ENCODE measurements around the gene KATNAL1. TPM values are rescaled to one million over a fixed set of nuclear protein-coding genes. Genes with fewer than 3 reads are reported as not detected.
A peak's percentile ranks its signal among the peaks of the same experiment; 100 is the strongest.

KATNAL1 gene
- total RNA-seq, 1 donor: 15.9 TPM

GRCh38 chr13:30312904-30313303 lies 5.6 kb upstream of the KATNAL1 start:
- H2AFZ ChIP-seq (ENCODE audit: low read length): no peak overlapping the region

GRCh38 chr13:30308548-30308947 lies 1.2 kb upstream of the KATNAL1 start:
- Histone ChIP-seq H3K27me3 (ENCODE audit: insufficient read depth, low read length) (no peaks in the 10 kb centered on the region), H3K4me2 (ENCODE audit: insufficient read depth, low read length) (no peak overlapping the region), H3K4me1 (ENCODE audit: insufficient read depth, low read length) (peaks cover 20% of the 10 kb centered on the region), H3K79me2 (ENCODE audit: insufficient read depth, low read length) (peaks cover 32% of the 10 kb centered on the region), H4K20me1 (ENCODE audit: insufficient read depth, low read length) (no peaks in the 10 kb centered on the region), H3K4me3 (ENCODE audit: insufficient read depth, low read length) (no peak overlapping the region), H3K9me3 (ENCODE audit: low read depth, low read length) (no peaks in the 10 kb centered on the region), H2AFZ (ENCODE audit: low read length) (no peak overlapping the region), H3K36me3 (ENCODE audit: insufficient read depth, low read length) (no peaks in the 10 kb centered on the region), H3K27ac (ENCODE audit: low read depth, low read length) (no peak overlapping the region)
- TF ChIP-seq CTCF (IDR thresholded peaks at IDR 0.05; ENCODE audit: extremely low read depth, low read depth, low read length): no peak
- DNase-seq (ENCODE audit: insufficient read length, low spot score, missing footprints): no peak

More at GRCh38 chr13:30312904-30313303, 5.6 kb upstream of the KATNAL1 start:
- H3K36me3 ChIP-seq (ENCODE audit: insufficient read depth, low read length): no peaks in the 10 kb centered on the region
- no peak overlapping the region for H3K27ac ChIP-seq (ENCODE audit: low read depth, low read length)
- H3K4me3 ChIP-seq (ENCODE audit: insufficient read depth, low read length): no peak overlapping the region
- H3K9me3 ChIP-seq (ENCODE audit: low read depth, low read length): no peaks in the 10 kb centered on the region
- H4K20me1 ChIP-seq (ENCODE audit: insufficient read depth, low read length): no peaks in the 10 kb centered on the region
- TF ChIP-seq CTCF (IDR thresholded peaks at IDR 0.05; ENCODE audit: extremely low read depth, low read depth, low read length): no peak
- peak; percentile 74 for DNase-seq (ENCODE audit: insufficient read length, low spot score, missing footprints)
- no peaks in the 10 kb centered on the region for H3K27me3 ChIP-seq (ENCODE audit: insufficient read depth, low read length)
- H3K79me2 ChIP-seq (ENCODE audit: insufficient read depth, low read length): no peaks in the 10 kb centered on the region
- no peak overlapping the region for H3K4me2 ChIP-seq (ENCODE audit: insufficient read depth, low read length)
- peaks cover 16% of the 10 kb centered on the region for H3K4me1 ChIP-seq (ENCODE audit: insufficient read depth, low read length)

GRCh38 chr13:30307971-30308290 lies 580 bp upstream of the KATNAL1 start:
- peak overlapping the region; percentile 31 for H3K27ac ChIP-seq (ENCODE audit: low read depth, low read length)

GRCh38 chr13:30306762-30307193 lies 573 bp downstream of the KATNAL1 start:
- DNase-seq (ENCODE audit: insufficient read length, low spot score, missing footprints): peak; percentile 96
- Histone ChIP-seq H3K27me3 (ENCODE audit: insufficient read depth, low read length) (no peaks in the 10 kb centered on the region), H4K20me1 (ENCODE audit: insufficient read depth, low read length) (no peaks in the 10 kb centered on the region), H3K27ac (ENCODE audit: low read depth, low read length) (peak overlapping the region; percentile 31), H2AFZ (ENCODE audit: low read length) (peak overlapping the region; percentile 91), H3K4me3 (ENCODE audit: insufficient read depth, low read length) (peak overlapping the region; percentile 78), H3K79me2 (ENCODE audit: insufficient read depth, low read length) (peaks cover 48% of the 10 kb centered on the region), H3K4me1 (ENCODE audit: insufficient read depth, low read length) (peaks cover 26% of the 10 kb centered on the region), H3K9me3 (ENCODE audit: low read depth, low read length) (no peaks in the 10 kb centered on the region), H3K4me2 (ENCODE audit: insufficient read depth, low read length) (peak overlapping the region; percentile 85), H3K36me3 (ENCODE audit: insufficient read depth, low read length) (no peaks in the 10 kb centered on the region)
- no peak for TF ChIP-seq CTCF (IDR thresholded peaks at IDR 0.05; ENCODE audit: extremely low read depth, low read depth, low read length)

More at GRCh38 chr13:30307971-30308290, 580 bp upstream of the KATNAL1 start:
- H2AFZ ChIP-seq (ENCODE audit: low read length): peak overlapping the region; percentile 91
- TF ChIP-seq CTCF (IDR thresholded peaks at IDR 0.05; ENCODE audit: extremely low read depth, low read depth, low read length): no peak
- peak overlapping the region; percentile 85 for H3K4me2 ChIP-seq (ENCODE audit: insufficient read depth, low read length)
- no peaks in the 10 kb centered on the region for H3K9me3 ChIP-seq (ENCODE audit: low read depth, low read length)
- no peaks in the 10 kb centered on the region for H4K20me1 ChIP-seq (ENCODE audit: insufficient read depth, low read length)
- peak overlapping the region; percentile 78 for H3K4me3 ChIP-seq (ENCODE audit: insufficient read depth, low read length)
- H3K36me3 ChIP-seq (ENCODE audit: insufficient read depth, low read length): no peaks in the 10 kb centered on the region
- H3K4me1 ChIP-seq (ENCODE audit: insufficient read depth, low read length): peaks cover 20% of the 10 kb centered on the region
- no peaks in the 10 kb centered on the region for H3K27me3 ChIP-seq (ENCODE audit: insufficient read depth, low read length)
- DNase-seq (ENCODE audit: insufficient read length, low spot score, missing footprints): no peak
- H3K79me2 ChIP-seq (ENCODE audit: insufficient read depth, low read length): peaks cover 38% of the 10 kb centered on the region

Data from osteoblast (primary cell).